Smooth muscle cell of the brain vasculature (primary cell): Measurements from ENCODE around the gene PRKCH.

ENCODE experiments used
- DNase-seq: peaks from one replicate; pipeline ENCODE4 v3.0.0-alpha.2; 2012; ENCODE audit warnings: low read depth, low spot score

PRKCH gene

GRCh38 chr14:61471297-61472005 is 150.1 kb downstream of the PRKCH start:
- DNase-seq: no peak

- peak; percentile 61 for DNase-seq
Measured at GRCh38 chr14:61472011-61472672, 150.8 kb downstream of the PRKCH start.

- no peak for DNase-seq
Measured at GRCh38 chr14:61472801-61473376, 151.5 kb downstream of the PRKCH start.

GRCh38 chr14:61474015-61474414 is 152.6 kb downstream of the PRKCH start:
- no peak for DNase-seq

- DNase-seq: no peak
Measured at GRCh38 chr14:61474701-61475100, 153.3 kb downstream of the PRKCH start.

GRCh38 chr14:61475316-61475715 is 153.9 kb downstream of the PRKCH start:
- DNase-seq: no peak

- DNase-seq: no peak
Measured at GRCh38 chr14:61476105-61476753, 154.8 kb downstream of the PRKCH start.

- peak; percentile 78 for DNase-seq
Measured at GRCh38 chr14:61476754-61477410, 155.5 kb downstream of the PRKCH start.

GRCh38 chr14:61477712-61478462 is 156.5 kb downstream of the PRKCH start:
- DNase-seq: no peak

- DNase-seq: no peak
Measured at GRCh38 chr14:61478971-61479473, 157.6 kb downstream of the PRKCH start.

GRCh38 chr14:61479746-61480502 is 158.5 kb downstream of the PRKCH start:
- no peak for DNase-seq

- DNase-seq: no peak
Measured at GRCh38 chr14:61480704-61481285, 159.4 kb downstream of the PRKCH start.

- DNase-seq: no peak
Measured at GRCh38 chr14:61481701-61482100, 160.3 kb downstream of the PRKCH start.

- DNase-seq: no peak
Measured at GRCh38 chr14:61482348-61483206, 161.2 kb downstream of the PRKCH start.

- no peak for DNase-seq
Measured at GRCh38 chr14:61483476-61483875, 162.1 kb downstream of the PRKCH start.

GRCh38 chr14:61484031-61484430 is 162.7 kb downstream of the PRKCH start:
- DNase-seq: no peak

- DNase-seq: no peak
Measured at GRCh38 chr14:61484826-61485584, 163.6 kb downstream of the PRKCH start.

GRCh38 chr14:61485661-61486060 is 164.3 kb downstream of the PRKCH start:
- no peak for DNase-seq
